ENCODE results near the gene SHISA5. TPM values are rescaled to one million over a fixed set of nuclear protein-coding genes. Genes with fewer than 3 reads are reported as not detected.
A peak's percentile ranks its signal among the peaks of the same experiment; 100 is the strongest.

SHISA5 gene
- total and polyA plus RNA-seq, 10 of the 15 experiments (the other 5 are each of a cell fraction or from before 2014, with no cell fraction given) = 17.1 to 148 (median 67.3) TPM

GRCh38 chr3:48446425-48447193, 57.4 kb downstream of the SHISA5 start, which contains the start of gene ATRIP (continued):
- TF ChIP-seq, protein P1, sequence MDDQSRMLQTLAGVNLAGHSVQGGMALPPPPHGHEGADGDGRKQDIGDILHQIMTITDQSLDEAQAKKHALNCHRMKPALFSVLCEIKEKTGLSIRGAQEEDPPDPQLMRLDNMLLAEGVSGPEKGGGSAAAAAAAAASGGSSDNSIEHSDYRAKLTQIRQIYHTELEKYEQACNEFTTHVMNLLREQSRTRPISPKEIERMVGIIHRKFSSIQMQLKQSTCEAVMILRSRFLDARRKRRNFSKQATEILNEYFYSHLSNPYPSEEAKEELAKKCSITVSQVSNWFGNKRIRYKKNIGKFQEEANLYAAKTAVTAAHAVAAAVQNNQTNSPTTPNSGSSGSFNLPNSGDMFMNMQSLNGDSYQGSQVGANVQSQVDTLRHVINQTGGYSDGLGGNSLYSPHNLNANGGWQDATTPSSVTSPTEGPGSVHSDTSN (IDR thresholded peaks at IDR 0.05; ENCODE audit: insufficient replicate concordance, low read depth, low read length) = peak; percentile 64
- TF ChIP-seq NFXL1 (IDR thresholded peaks at IDR 0.05; ENCODE audit: borderline replicate concordance) = no peak
- TF ChIP-seq TAF1 (IDR thresholded peaks at IDR 0.05; ENCODE audit: borderline replicate concordance, low read depth, low read length) = peak; percentile 94
- TF ChIP-seq TCF12 (IDR thresholded peaks at IDR 0.05; ENCODE audit: low read depth, low read length) = no peak
- no peak for TF ChIP-seq BCL11A (IDR thresholded peaks at IDR 0.05; ENCODE audit: low read depth, low read length)
- TF ChIP-seq, protein P2, sequence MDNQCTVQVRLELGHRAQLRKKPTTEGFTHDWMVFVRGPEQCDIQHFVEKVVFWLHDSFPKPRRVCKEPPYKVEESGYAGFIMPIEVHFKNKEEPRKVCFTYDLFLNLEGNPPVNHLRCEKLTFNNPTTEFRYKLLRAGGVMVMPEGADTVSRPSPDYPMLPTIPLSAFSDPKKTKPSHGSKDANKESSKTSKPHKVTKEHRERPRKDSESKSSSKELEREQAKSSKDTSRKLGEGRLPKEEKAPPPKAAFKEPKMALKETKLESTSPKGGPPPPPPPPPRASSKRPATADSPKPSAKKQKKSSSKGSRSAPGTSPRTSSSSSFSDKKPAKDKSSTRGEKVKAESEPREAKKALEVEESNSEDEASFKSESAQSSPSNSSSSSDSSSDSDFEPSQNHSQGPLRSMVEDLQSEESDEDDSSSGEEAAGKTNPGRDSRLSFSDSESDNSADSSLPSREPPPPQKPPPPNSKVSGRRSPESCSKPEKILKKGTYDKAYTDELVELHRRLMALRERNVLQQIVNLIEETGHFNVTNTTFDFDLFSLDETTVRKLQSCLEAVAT (IDR thresholded peaks at IDR 0.05) = no peak
- TF ChIP-seq, protein P3, sequence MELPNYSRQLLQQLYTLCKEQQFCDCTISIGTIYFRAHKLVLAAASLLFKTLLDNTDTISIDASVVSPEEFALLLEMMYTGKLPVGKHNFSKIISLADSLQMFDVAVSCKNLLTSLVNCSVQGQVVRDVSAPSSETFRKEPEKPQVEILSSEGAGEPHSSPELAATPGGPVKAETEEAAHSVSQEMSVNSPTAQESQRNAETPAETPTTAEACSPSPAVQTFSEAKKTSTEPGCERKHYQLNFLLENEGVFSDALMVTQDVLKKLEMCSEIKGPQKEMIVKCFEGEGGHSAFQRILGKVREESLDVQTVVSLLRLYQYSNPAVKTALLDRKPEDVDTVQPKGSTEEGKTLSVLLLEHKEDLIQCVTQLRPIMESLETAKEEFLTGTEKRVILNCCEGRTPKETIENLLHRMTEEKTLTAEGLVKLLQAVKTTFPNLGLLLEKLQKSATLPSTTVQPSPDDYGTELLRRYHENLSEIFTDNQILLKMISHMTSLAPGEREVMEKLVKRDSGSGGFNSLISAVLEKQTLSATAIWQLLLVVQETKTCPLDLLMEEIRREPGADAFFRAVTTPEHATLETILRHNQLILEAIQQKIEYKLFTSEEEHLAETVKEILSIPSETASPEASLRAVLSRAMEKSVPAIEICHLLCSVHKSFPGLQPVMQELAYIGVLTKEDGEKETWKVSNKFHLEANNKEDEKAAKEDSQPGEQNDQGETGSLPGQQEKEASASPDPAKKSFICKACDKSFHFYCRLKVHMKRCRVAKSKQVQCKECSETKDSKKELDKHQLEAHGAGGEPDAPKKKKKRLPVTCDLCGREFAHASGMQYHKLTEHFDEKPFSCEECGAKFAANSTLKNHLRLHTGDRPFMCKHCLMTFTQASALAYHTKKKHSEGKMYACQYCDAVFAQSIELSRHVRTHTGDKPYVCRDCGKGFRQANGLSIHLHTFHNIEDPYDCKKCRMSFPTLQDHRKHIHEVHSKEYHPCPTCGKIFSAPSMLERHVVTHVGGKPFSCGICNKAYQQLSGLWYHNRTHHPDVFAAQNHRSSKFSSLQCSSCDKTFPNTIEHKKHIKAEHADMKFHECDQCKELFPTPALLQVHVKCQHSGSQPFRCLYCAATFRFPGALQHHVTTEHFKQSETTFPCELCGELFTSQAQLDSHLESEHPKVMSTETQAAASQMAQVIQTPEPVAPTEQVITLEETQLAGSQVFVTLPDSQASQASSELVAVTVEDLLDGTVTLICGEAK (IDR thresholded peaks at IDR 0.05; ENCODE audit: borderline replicate concordance) = no peak
- peak; percentile 39; the same call in 1 of the 2 replicates for TF ChIP-seq RFX5 (IDR thresholded peaks at IDR 0.05; ENCODE audit: low read depth, low read length)
- TF ChIP-seq SMC3 (IDR thresholded peaks at IDR 0.05; ENCODE audit: borderline replicate concordance, low read length) = no peak
- no peak for TF ChIP-seq ETV6 (conservative IDR thresholded peaks at IDR 0.05 in 1 of 2, IDR thresholded peaks at IDR 0.05 in 1 of 2; ENCODE audit: borderline replicate concordance in 1 of 2, low read depth in 1 of 2)
- 0 out of 2 replicates have a peak, but pooled peaks have one; percentile 17 for TF ChIP-seq RUNX3 (IDR thresholded peaks at IDR 0.05; ENCODE audit: low read length)
- peak in 1 of 2 experiments; percentile 68; a peak in 2 of 4 replicates for TF ChIP-seq BHLHE40 (IDR thresholded peaks at IDR 0.05; ENCODE audit: borderline replicate concordance in 1 of 2, low read depth in 2 of 2, low read length in 1 of 2)
- no peak for TF ChIP-seq MTA2 (IDR thresholded peaks at IDR 0.05; ENCODE audit: low read depth)
- TF ChIP-seq, protein P4, sequence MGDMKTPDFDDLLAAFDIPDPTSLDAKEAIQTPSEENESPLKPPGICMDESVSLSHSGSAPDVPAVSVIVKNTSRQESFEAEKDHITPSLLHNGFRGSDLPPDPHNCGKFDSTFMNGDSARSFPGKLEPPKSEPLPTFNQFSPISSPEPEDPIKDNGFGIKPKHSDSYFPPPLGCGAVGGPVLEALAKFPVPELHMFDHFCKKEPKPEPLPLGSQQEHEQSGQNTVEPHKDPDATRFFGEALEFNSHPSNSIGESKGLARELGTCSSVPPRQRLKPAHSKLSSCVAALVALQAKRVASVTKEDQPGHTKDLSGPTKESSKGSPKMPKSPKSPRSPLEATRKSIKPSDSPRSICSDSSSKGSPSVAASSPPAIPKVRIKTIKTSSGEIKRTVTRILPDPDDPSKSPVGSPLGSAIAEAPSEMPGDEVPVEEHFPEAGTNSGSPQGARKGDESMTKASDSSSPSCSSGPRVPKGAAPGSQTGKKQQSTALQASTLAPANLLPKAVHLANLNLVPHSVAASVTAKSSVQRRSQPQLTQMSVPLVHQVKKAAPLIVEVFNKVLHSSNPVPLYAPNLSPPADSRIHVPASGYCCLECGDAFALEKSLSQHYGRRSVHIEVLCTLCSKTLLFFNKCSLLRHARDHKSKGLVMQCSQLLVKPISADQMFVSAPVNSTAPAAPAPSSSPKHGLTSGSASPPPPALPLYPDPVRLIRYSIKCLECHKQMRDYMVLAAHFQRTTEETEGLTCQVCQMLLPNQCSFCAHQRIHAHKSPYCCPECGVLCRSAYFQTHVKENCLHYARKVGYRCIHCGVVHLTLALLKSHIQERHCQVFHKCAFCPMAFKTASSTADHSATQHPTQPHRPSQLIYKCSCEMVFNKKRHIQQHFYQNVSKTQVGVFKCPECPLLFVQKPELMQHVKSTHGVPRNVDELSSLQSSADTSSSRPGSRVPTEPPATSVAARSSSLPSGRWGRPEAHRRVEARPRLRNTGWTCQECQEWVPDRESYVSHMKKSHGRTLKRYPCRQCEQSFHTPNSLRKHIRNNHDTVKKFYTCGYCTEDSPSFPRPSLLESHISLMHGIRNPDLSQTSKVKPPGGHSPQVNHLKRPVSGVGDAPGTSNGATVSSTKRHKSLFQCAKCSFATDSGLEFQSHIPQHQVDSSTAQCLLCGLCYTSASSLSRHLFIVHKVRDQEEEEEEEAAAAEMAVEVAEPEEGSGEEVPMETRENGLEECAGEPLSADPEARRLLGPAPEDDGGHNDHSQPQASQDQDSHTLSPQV (IDR thresholded peaks at IDR 0.05) = no peak
- no peak for TF ChIP-seq EED (IDR thresholded peaks at IDR 0.05; ENCODE audit: low read depth)
- peak; percentile 85; the same call in 1 of the 2 replicates for TF ChIP-seq POLR2AphosphoS2 (IDR thresholded peaks at IDR 0.05; ENCODE audit: low read depth, low read length)
- TF ChIP-seq ZNF207 (IDR thresholded peaks at IDR 0.05; ENCODE audit: borderline replicate concordance) = peak; percentile 81; the same call in 1 of the 2 replicates
- no peak for TF ChIP-seq ZSCAN29 (IDR thresholded peaks at IDR 0.05)
